ENCODE data around the gene HM13.

DNA sequence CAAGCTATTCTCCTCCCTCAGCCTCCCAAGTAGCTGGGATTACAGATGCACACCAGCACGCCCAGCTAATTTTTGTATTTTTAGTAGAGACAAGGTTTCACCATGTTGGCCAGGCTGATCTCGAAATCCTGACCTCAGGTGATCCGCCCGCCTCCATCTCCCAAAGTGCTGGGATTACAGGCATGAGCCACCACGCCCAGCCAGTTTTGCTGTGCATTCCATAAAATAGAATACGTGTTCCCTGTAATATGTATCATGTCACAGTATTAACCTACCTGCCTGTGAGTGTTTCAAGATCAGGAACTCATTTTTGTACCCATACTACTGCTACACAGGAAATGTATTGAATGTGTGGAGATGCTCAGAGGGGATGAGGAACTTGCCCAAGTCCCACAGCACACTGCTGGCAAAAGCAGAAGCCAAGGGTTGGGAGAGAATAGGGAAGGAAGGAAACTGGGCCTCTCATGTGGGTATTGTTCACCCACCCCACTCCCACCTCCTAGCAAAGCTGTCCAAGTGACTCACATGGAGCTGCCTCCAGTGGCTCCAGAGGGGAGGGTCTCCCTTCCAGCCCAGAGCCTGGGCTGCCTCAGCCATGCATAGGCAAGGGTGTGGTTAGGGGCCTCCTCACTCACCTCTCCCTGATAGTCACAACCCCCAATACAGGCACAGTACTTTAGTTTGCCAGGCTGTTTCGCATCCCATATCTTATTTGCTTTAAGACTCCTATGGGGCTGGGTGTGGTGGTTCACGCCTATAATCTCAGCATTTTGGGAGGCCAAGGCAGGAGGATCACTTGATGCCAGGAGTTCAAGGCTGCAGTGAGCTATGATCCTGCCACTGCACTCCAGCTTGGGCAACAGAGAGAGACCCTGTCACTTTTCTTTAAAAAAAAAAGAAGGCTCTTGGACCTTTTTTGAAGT is 9.4 kb downstream of the HM13 start:
- TF ChIP-seq, protein P1, sequence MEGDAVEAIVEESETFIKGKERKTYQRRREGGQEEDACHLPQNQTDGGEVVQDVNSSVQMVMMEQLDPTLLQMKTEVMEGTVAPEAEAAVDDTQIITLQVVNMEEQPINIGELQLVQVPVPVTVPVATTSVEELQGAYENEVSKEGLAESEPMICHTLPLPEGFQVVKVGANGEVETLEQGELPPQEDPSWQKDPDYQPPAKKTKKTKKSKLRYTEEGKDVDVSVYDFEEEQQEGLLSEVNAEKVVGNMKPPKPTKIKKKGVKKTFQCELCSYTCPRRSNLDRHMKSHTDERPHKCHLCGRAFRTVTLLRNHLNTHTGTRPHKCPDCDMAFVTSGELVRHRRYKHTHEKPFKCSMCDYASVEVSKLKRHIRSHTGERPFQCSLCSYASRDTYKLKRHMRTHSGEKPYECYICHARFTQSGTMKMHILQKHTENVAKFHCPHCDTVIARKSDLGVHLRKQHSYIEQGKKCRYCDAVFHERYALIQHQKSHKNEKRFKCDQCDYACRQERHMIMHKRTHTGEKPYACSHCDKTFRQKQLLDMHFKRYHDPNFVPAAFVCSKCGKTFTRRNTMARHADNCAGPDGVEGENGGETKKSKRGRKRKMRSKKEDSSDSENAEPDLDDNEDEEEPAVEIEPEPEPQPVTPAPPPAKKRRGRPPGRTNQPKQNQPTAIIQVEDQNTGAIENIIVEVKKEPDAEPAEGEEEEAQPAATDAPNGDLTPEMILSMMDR (conservative IDR thresholded peaks at IDR 0.05 in 1 of 2, IDR thresholded peaks at IDR 0.05 in 1 of 2; ENCODE audit: extremely low read depth in 1 of 2, insufficient read depth in 1 of 2, low read depth in 1 of 2, low read length in 2 of 2): no peak
- no peak for TF ChIP-seq EZH2 (IDR thresholded peaks at IDR 0.05; ENCODE audit: borderline replicate concordance, low read length)
